Nephron progenitor cell (in vitro differentiated cells): ENCODE measurements around the gene NUDT12.

Experiments used
- DNase-seq: peaks from one replicate; pipeline ENCODE4 v3.0.0; 2021
- H3K27ac Mint-ChIP-seq: 2 replicates; pipeline ENCODE4 v1.8.0; 2021; ENCODE audit warnings: mild to moderate bottlenecking, moderate library complexity, mixed read lengths
- H3K27me3 Mint-ChIP-seq: 2 replicates; pipeline ENCODE4 v1.8.0; 2021; ENCODE audit warnings: mild to moderate bottlenecking, low read depth, mixed read lengths; ENCODE audit not compliant: poor library complexity
- H3K36me3 Mint-ChIP-seq: 2 replicates; pipeline ENCODE4 v1.8.0; 2021; ENCODE audit warnings: low read depth, mixed read lengths
- H3K4me1 Mint-ChIP-seq: 2 replicates; pipeline ENCODE4 v1.8.0; 2021; ENCODE audit warnings: mixed read lengths
- H3K4me3 Mint-ChIP-seq: 2 replicates; pipeline ENCODE4 v1.8.0; 2021; ENCODE audit warnings: mild to moderate bottlenecking, moderate library complexity, mixed read lengths
- H3K9me3 Mint-ChIP-seq: 2 replicates; pipeline ENCODE4 v1.8.0; 2021; ENCODE audit warnings: mild to moderate bottlenecking, moderate library complexity, mixed read lengths
- TF ChIP-seq, protein P1 (sequence below): fragments of 200-600 bp; sonication (generic); IDR thresholded peaks from 2 replicates; pipeline ENCODE4 v1.5.0; 2021; ENCODE audit warnings: antibody characterized with exemption

NUDT12 gene

DNA sequence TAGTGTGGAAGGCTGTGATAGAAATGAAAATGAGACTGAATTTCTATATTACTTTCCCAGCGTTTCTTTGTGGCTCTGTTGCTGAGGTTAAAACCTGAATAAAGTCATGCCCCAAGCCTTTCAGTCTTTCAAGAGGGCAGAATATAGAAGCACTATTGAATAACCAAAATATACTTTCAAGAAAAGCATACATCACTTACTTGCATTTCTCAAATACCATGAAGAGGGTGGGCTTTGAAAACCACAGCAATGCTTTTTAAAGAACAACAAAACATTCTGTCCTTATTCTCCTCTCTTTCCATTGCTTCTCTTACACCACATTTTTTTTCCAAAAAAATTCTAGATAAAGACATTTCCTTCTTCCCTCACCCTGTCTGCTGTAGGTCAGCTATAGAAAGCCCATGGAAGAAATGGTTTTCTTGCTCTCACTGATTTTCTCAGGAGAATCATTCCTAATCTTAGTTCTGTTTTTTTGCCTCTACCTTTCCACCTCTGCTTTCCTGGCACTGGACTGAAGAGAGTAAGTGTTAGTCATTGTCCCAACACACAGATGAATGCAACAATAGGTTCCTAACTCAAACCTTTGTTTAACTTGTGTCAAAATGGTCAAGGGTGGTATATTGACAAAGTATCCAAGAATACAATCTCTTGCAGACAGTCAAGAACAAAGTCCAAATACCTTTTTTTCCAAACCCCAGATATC, 51.6 kb downstream of the NUDT12 start:
- Mint-ChIP-seq H3K9me3 (peaks cover 16% of the 10 kb centered on the region), H3K4me1 (no peaks in the 10 kb centered on the region), H3K27me3 (no peaks in the 10 kb centered on the region), H3K36me3 (no peaks in the 10 kb centered on the region), H3K27ac (no peak overlapping the region), H3K4me3 (no peak overlapping the region)
- TF ChIP-seq, protein P1, sequence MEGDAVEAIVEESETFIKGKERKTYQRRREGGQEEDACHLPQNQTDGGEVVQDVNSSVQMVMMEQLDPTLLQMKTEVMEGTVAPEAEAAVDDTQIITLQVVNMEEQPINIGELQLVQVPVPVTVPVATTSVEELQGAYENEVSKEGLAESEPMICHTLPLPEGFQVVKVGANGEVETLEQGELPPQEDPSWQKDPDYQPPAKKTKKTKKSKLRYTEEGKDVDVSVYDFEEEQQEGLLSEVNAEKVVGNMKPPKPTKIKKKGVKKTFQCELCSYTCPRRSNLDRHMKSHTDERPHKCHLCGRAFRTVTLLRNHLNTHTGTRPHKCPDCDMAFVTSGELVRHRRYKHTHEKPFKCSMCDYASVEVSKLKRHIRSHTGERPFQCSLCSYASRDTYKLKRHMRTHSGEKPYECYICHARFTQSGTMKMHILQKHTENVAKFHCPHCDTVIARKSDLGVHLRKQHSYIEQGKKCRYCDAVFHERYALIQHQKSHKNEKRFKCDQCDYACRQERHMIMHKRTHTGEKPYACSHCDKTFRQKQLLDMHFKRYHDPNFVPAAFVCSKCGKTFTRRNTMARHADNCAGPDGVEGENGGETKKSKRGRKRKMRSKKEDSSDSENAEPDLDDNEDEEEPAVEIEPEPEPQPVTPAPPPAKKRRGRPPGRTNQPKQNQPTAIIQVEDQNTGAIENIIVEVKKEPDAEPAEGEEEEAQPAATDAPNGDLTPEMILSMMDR: no peak
- no peak for DNase-seq

DNA sequence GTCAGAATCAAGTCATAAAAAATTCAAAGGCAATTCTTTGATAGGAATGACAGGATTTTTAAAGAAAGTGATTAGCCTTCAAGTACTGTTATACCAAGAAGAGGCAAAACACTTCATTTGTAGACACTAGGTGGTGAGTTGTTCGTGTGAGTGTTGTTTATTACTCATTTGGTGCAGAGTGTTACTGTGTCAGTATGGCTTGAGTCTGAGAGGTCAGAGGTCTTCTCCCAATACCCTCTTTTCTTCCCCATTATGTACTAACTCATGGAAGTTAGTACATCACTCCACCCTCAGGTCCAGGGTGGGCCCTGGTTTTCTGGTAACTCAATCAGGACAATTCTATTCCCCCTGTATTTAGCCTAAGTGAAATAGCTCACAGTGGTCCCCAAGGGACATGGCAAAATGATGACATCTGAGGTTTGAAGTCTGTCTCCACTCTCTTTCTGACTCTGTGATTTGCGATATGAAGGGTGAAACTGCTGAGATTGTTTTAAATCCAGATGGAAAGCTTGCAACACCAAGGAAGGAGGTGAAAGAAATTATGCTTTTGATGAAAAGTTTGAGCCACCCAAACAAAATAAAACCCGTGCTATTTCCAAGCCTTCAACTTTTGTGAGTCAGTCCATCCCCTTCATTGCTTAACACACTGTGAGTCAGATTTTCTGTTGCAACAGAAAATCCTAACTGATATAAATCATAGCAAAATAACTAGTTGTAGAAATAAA, 56.8 kb downstream of the NUDT12 start:
- DNase-seq: no peak
- H3K4me1 Mint-ChIP-seq: no peaks in the 10 kb centered on the region
- TF ChIP-seq, protein P1: no peak
- no peaks in the 10 kb centered on the region for H3K27me3 Mint-ChIP-seq
- H3K9me3 Mint-ChIP-seq: peaks cover 26% of the 10 kb centered on the region
- no peaks in the 10 kb centered on the region for H3K36me3 Mint-ChIP-seq
- H3K4me3 Mint-ChIP-seq: no peak overlapping the region
- no peak overlapping the region for H3K27ac Mint-ChIP-seq

DNA sequence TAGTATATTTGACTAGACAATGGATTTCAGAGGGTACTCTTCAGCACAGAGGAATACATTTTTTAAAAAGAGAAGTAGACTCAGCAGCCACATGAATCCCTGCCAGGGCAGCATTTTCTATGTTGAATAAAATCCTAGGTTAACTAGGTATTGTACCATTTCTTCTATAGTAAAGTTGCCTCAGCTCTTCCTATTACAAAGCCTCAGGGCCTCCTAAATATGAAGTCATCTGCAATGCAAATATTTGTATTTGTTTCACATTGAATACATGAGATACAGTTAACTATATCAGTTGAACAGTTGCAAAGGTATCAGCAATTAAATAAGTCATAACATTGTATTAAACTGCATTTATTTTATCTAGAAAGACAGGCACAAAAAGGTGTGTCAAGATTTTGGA, 59.5 kb downstream of the NUDT12 start:
- no peak overlapping the region for H3K27ac Mint-ChIP-seq
- H3K4me3 Mint-ChIP-seq: no peak overlapping the region
- no peaks in the 10 kb centered on the region for H3K36me3 Mint-ChIP-seq
- DNase-seq: no peak
- H3K9me3 Mint-ChIP-seq: peaks cover 26% of the 10 kb centered on the region
- TF ChIP-seq, protein P1: no peak
- H3K4me1 Mint-ChIP-seq: peaks cover 14% of the 10 kb centered on the region
- peaks cover 12% of the 10 kb centered on the region for H3K27me3 Mint-ChIP-seq

DNA sequence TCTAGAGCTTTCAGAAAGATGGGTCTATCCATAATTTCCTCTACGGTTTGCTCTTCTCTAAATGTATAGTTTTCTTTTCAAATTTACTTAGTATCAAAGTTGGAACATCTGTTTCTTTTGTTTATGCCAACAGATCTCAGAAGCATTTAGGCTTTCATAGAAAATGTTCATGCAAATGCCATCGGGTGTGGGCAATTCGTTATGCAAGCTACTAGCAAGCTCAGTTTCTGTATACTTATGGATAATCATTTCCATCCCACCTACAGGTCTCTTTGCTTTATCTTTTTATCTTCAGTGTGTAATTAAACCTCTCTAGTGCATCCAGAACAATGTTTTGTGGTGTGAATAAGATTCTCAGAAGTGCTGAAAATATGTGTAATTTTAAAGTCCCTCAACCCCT, 59.9 kb downstream of the NUDT12 start:
- DNase-seq: no peak
- Mint-ChIP-seq H3K9me3 (peaks cover 26% of the 10 kb centered on the region), H3K4me1 (peaks cover 16% of the 10 kb centered on the region), H3K36me3 (no peaks in the 10 kb centered on the region), H3K27me3 (peaks cover 12% of the 10 kb centered on the region), H3K4me3 (no peak overlapping the region), H3K27ac (no peak overlapping the region)
- TF ChIP-seq, protein P1: no peak
